Measurements from ENCODE around the gene C1orf21.

Gene C1orf21

DNA sequence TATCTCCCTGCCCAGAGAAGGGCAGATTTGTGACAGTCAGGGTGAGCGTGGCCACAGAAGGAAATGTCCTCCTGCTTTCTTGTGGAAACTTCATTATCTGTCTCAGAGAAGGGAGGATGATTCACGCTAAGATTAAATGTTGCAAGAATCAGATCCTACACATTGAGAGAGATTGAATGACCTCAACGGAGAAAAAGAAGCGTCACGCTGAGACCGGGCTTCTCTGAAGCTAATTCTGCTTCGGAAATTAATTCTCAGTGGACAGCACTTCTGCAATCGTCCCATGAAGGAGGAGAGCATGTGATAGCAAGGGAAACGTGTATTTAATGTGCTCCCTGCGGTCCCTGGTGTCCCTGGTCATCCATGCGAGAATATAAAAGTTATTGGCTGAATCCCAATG lies 19.8 kb upstream of the C1orf21 start:
- Histone ChIP-seq H3K4me1 (ENCODE audit: control insufficient read depth, insufficient read depth, low read length) (peaks cover 30% of the 10 kb centered on the region), H3K4me3 (ENCODE audit: low read length) (no peak overlapping the region), H3K36me3 (ENCODE audit: control insufficient read depth, insufficient read depth, low read length, severe bottlenecking) (no peaks in the 10 kb centered on the region), H3K27me3 (replicated peaks; ENCODE audit: control insufficient read depth, insufficient read depth, low read length) (no peaks in the 10 kb centered on the region), H3K9ac (ENCODE audit: low read length) (no peak overlapping the region), H3K9me3 (ENCODE audit: control insufficient read depth, low read length) (no peaks in the 10 kb centered on the region)
- DNase-seq (ENCODE audit: low read depth): no peak

DNA sequence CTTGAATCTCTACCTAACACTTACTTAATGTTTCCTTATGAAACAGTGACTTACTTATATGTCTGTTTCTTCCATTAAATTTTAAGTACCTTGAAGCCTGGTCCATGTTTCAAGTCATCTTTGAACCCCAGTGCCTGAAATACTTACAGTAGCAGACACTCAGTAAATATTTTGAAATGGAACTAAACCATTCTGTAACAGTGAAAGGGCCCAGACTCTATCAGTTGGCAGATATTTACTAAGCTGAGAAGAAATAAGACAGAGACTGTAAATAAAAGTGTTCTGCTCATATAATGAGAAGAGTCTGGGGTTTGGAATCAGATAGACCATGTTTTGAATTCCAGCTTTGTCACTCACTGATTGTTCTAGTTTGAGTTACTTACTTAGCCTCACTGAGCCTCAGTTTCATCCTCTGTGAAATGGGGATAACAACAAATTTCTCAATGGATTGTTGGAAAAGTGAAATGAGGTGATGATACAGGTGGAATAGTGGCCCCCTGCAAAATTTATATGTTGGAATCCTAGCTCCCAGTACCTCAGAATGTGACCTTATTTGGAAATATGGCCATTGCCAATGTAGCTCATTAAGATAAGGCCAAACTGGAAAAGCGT lies 19.3 kb upstream of the C1orf21 start:
- no peaks in the 10 kb centered on the region for H3K9me3 ChIP-seq (ENCODE audit: control insufficient read depth, low read length)
- no peak for DNase-seq (ENCODE audit: low read depth)
- peaks cover 27% of the 10 kb centered on the region for H3K4me1 ChIP-seq (ENCODE audit: control insufficient read depth, insufficient read depth, low read length)
- H3K27me3 ChIP-seq (replicated peaks; ENCODE audit: control insufficient read depth, insufficient read depth, low read length): no peaks in the 10 kb centered on the region
- no peaks in the 10 kb centered on the region for H3K36me3 ChIP-seq (ENCODE audit: control insufficient read depth, insufficient read depth, low read length, severe bottlenecking)
- H3K9ac ChIP-seq (ENCODE audit: low read length): no peak overlapping the region
- no peak overlapping the region for H3K4me3 ChIP-seq (ENCODE audit: low read length)

DNA sequence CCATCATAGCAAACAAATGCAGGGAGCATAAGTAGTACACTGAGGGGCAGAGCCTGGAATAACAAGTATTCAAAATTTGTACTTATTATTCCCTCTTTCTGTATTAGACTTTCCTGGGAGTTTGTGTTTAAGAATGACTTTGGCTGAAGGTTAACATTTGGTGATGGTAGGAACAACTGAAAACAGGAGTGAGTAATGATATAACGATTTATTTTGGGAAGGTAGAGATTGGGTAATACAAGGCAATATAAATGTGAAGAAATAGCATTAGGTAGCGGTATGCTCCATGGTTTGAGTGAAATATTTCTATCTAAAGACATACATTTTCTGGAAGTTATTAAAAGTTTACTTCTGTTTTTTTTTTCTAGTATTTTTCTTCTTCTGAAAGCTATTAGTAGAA lies 18.5 kb upstream of the C1orf21 start:
- Histone ChIP-seq H3K36me3 (ENCODE audit: control insufficient read depth, insufficient read depth, low read length, severe bottlenecking) (no peaks in the 10 kb centered on the region), H3K9ac (ENCODE audit: low read length) (no peak overlapping the region), H3K4me3 (ENCODE audit: low read length) (no peak overlapping the region), H3K4me1 (ENCODE audit: control insufficient read depth, insufficient read depth, low read length) (peaks cover 19% of the 10 kb centered on the region), H3K9me3 (ENCODE audit: control insufficient read depth, low read length) (no peaks in the 10 kb centered on the region), H3K27me3 (replicated peaks; ENCODE audit: control insufficient read depth, insufficient read depth, low read length) (no peaks in the 10 kb centered on the region)
- DNase-seq (ENCODE audit: low read depth): no peak

DNA sequence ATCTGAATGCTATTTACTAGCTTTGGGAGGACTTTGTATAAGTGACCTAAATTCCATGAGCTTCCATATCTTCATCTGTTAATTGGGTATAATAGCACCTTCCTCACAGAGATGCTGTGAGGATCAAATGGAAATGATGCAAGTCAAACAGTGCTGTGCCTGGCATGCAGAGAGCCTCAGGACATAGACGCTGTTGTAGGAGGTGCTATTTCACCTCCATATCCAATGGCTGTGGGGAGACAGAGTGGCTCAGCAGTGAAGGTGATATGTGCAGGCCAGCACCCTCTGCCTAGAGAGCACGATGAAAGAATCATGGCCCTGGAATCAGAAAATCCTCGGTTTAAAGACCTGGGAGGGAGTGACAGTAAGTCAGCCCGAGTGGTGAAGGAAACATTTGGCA lies 16.0 kb upstream of the C1orf21 start:
- H3K4me3 ChIP-seq (ENCODE audit: low read length): no peak overlapping the region
- no peaks in the 10 kb centered on the region for H3K36me3 ChIP-seq (ENCODE audit: control insufficient read depth, insufficient read depth, low read length, severe bottlenecking)
- H3K9me3 ChIP-seq (ENCODE audit: control insufficient read depth, low read length): no peaks in the 10 kb centered on the region
- peaks cover 7% of the 10 kb centered on the region for H3K4me1 ChIP-seq (ENCODE audit: control insufficient read depth, insufficient read depth, low read length)
- no peaks in the 10 kb centered on the region for H3K27me3 ChIP-seq (replicated peaks; ENCODE audit: control insufficient read depth, insufficient read depth, low read length)
- DNase-seq (ENCODE audit: low read depth): no peak
- H3K9ac ChIP-seq (ENCODE audit: low read length): no peak overlapping the region

DNA sequence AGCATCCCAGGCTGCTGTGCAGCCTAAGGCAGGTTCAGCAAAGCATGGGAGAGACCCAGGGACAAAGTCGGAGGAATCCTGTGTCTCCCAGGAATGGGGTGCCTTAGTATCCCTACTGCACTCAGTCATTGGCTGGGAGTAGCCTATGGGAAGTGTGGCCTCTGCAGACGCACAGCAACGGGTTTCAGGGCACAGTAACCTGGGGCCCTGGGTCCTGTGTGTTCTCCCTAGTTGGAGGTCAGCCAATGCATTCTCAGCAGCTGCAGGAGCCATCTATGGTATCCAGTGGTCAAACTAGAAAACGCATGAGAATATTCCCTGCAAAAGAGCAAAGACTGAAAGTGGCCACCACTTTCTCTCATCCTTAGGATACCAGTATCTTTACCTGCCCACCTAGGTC lies 13.7 kb upstream of the C1orf21 start:
- Histone ChIP-seq H3K9me3 (ENCODE audit: control insufficient read depth, low read length) (no peaks in the 10 kb centered on the region), H3K9ac (ENCODE audit: low read length) (no peak overlapping the region), H3K27me3 (replicated peaks; ENCODE audit: control insufficient read depth, insufficient read depth, low read length) (no peaks in the 10 kb centered on the region), H3K36me3 (ENCODE audit: control insufficient read depth, insufficient read depth, low read length, severe bottlenecking) (no peaks in the 10 kb centered on the region), H3K4me3 (ENCODE audit: low read length) (no peak overlapping the region), H3K4me1 (ENCODE audit: control insufficient read depth, insufficient read depth, low read length) (peaks cover 7% of the 10 kb centered on the region)
- DNase-seq (ENCODE audit: low read depth): no peak

DNA sequence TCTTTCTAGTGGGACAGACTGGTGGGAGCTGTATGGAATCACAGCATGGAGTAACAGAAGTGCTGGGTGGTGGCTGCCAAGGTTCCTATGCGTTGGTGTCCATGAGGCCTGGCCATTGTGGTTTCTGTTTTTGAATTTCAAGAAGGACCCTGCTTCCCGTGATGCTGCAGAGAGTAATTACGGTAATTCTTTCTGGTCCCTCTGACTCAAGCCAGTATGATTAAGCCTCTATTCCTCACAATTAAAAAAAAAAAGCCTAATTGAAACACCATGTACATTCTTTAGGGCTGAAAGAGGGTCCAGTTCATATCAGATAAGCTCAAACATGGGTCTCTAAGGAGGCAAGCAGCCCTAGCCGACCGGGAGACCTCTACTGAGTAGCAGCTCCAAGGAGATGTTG lies 10.5 kb upstream of the C1orf21 start:
- H3K36me3 ChIP-seq (ENCODE audit: control insufficient read depth, insufficient read depth, low read length, severe bottlenecking): no peaks in the 10 kb centered on the region
- no peaks in the 10 kb centered on the region for H3K9me3 ChIP-seq (ENCODE audit: control insufficient read depth, low read length)
- no peak for DNase-seq (ENCODE audit: low read depth)
- no peak overlapping the region for H3K9ac ChIP-seq (ENCODE audit: low read length)
- no peaks in the 10 kb centered on the region for H3K4me1 ChIP-seq (ENCODE audit: control insufficient read depth, insufficient read depth, low read length)
- H3K4me3 ChIP-seq (ENCODE audit: low read length): no peak overlapping the region
- no peaks in the 10 kb centered on the region for H3K27me3 ChIP-seq (replicated peaks; ENCODE audit: control insufficient read depth, insufficient read depth, low read length)

DNA sequence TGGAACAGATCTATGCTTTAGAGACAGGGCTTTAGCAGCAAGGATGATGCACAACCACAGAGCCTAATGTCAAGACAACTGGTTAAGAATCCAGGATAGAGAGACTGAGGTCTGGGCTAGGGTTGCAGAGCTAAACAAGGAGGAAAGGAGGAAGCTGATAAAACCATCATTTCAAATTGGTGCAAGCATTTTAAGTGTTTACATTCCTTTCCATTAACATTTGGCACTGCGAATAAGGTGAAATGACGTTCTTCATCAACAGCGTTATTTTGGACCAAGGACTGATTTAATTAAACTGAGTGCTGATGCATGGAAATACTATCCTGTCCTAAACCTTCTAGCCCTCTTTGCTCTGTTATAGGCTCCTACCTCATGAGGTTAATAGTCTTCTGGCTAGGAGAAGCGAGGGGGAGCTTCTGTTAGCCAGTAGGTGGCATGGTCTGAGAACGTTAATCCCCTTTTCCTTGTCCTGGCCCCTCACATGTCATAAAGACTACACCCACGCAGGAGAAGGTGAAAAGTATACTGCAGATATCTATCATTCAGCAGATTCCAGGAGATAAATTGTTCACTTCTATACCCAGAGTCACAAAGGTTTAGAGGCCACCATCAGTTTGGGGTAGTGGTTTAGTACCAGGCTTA lies 7.6 kb upstream of the C1orf21 start:
- Histone ChIP-seq H3K9ac (ENCODE audit: low read length) (no peak overlapping the region), H3K36me3 (ENCODE audit: control insufficient read depth, insufficient read depth, low read length, severe bottlenecking) (no peaks in the 10 kb centered on the region), H3K9me3 (ENCODE audit: control insufficient read depth, low read length) (no peaks in the 10 kb centered on the region), H3K4me3 (ENCODE audit: low read length) (no peak overlapping the region), H3K4me1 (ENCODE audit: control insufficient read depth, insufficient read depth, low read length) (no peaks in the 10 kb centered on the region), H3K27me3 (replicated peaks; ENCODE audit: control insufficient read depth, insufficient read depth, low read length) (no peaks in the 10 kb centered on the region)
- DNase-seq (ENCODE audit: low read depth): no peak

DNA sequence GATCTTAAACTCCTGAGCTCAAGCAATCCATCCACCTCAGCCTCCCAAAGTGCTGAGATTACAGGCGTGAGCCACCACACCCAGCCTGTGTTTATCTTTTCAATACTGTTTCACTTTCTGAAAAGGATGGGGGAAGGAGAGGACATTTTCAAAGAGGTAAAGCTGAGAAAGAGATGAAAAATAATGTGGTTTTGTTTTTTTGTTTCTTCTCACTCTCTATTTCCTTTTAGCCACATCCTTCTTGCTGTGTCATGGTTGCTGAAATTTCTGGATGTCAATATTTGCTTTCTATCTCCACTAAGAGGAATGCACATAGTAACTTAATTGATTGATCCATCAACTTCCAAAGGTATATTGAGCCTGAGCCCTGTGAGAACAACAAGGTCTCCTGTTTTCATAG lies 6.4 kb upstream of the C1orf21 start:
- no peak overlapping the region for H3K9ac ChIP-seq (ENCODE audit: low read length)
- H3K9me3 ChIP-seq (ENCODE audit: control insufficient read depth, low read length): no peaks in the 10 kb centered on the region
- DNase-seq (ENCODE audit: low read depth): no peak

DNA sequence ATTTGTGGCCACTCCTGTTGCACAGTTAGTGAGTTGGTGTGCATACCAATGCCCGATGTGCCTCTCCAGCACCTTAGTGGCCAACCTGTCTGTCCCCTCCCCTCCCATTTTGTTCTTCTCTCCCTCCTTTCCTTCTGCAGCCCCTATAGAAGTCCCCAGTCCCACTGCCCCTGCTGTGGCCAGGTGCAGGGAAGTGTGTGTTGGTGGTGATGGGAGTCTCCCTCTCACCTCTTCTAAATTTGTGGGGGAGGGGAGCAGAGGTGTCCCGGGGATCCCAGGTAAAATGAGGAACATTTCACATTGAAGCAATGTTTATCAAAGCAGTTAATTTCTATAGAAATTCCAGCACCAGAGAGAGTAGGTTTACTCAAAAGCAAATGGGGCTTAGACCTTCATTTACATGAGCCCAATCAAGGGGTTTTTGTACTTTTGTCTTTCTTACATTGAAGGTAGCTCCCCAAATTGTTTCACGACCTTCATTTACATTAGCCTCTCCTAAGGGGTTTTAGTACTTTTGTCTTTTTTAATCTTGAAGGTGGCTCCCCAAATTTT lies 3.0 kb upstream of the C1orf21 start:
- no peak for DNase-seq (ENCODE audit: low read depth)
- Histone ChIP-seq H3K4me1 (ENCODE audit: control insufficient read depth, insufficient read depth, low read length) (peaks cover 10% of the 10 kb centered on the region), H3K36me3 (ENCODE audit: control insufficient read depth, insufficient read depth, low read length, severe bottlenecking) (no peaks in the 10 kb centered on the region), H3K9ac (ENCODE audit: low read length) (no peak overlapping the region), H3K9me3 (ENCODE audit: control insufficient read depth, low read length) (no peaks in the 10 kb centered on the region), H3K27me3 (replicated peaks; ENCODE audit: control insufficient read depth, insufficient read depth, low read length) (no peaks in the 10 kb centered on the region), H3K4me3 (ENCODE audit: low read length) (no peak overlapping the region)

More for the DNA sequence above, 6.4 kb upstream of the C1orf21 start:
- no peaks in the 10 kb centered on the region for H3K27me3 ChIP-seq (replicated peaks; ENCODE audit: control insufficient read depth, insufficient read depth, low read length)
- H3K36me3 ChIP-seq (ENCODE audit: control insufficient read depth, insufficient read depth, low read length, severe bottlenecking): no peaks in the 10 kb centered on the region
- H3K4me1 ChIP-seq (ENCODE audit: control insufficient read depth, insufficient read depth, low read length): no peaks in the 10 kb centered on the region
- no peak overlapping the region for H3K4me3 ChIP-seq (ENCODE audit: low read length)

DNA sequence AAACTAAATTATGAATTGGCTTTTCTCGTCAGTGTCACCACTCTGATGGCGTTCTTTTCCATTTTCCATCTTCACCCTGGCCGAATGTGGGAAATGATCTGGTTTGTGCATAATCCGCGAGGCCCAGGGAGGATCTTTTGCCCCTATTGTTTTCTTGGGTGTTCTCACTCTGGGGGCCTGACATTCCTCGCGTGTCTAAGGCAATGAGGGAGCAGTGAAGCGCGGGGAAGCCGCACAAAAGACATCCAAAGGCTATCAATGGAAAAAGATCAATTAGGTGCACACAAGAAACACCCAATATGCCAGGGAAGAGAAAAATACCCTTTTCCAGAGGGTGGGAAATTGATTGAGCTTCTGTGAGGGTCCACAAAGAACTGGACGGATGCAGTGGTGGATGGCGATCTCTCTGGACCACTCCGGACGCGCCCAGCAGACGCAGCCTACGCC lies 941 bp upstream of the C1orf21 start:
- Histone ChIP-seq H3K36me3 (ENCODE audit: control insufficient read depth, insufficient read depth, low read length, severe bottlenecking) (no peaks in the 10 kb centered on the region), H3K9me3 (ENCODE audit: control insufficient read depth, low read length) (no peaks in the 10 kb centered on the region), H3K4me3 (ENCODE audit: low read length) (peak overlapping the region; percentile 89), H3K27me3 (replicated peaks; ENCODE audit: control insufficient read depth, insufficient read depth, low read length) (no peaks in the 10 kb centered on the region), H3K4me1 (ENCODE audit: control insufficient read depth, insufficient read depth, low read length) (peaks cover 22% of the 10 kb centered on the region), H3K9ac (ENCODE audit: low read length) (peak overlapping the region; percentile 87)
- no peak for DNase-seq (ENCODE audit: low read depth)

DNA sequence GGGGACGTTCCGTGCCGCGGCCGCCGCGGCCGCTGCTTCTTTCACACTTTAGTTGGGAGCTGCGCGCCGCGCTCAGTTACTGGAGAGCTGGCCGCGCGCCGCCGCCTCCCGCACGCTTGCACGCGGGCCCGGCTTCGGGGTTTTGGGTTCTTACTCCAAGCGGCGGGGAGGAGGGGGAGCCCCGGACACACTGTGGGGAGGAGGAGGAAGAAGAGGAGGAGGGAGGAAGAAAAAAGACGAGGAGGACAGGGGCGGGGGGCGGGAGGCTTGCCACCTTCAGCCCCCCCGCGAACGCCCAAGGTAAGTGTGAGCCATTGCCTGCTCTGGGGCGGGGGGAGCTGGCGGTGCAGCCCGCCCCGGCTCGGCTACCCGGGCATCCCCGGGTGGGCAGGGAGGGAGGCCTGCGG lies 243 bp downstream of the C1orf21 start:
- peak overlapping the region; percentile 89 for H3K4me3 ChIP-seq (ENCODE audit: low read length)
- H3K9me3 ChIP-seq (ENCODE audit: control insufficient read depth, low read length): no peaks in the 10 kb centered on the region
- peaks cover 27% of the 10 kb centered on the region for H3K4me1 ChIP-seq (ENCODE audit: control insufficient read depth, insufficient read depth, low read length)
- DNase-seq (ENCODE audit: low read depth): no peak
- no peaks in the 10 kb centered on the region for H3K36me3 ChIP-seq (ENCODE audit: control insufficient read depth, insufficient read depth, low read length, severe bottlenecking)
- H3K9ac ChIP-seq (ENCODE audit: low read length): peak overlapping the region; percentile 87
- no peaks in the 10 kb centered on the region for H3K27me3 ChIP-seq (replicated peaks; ENCODE audit: control insufficient read depth, insufficient read depth, low read length)
